ENCODE data around the gene ACADVL.

Gene ACADVL

DNA sequence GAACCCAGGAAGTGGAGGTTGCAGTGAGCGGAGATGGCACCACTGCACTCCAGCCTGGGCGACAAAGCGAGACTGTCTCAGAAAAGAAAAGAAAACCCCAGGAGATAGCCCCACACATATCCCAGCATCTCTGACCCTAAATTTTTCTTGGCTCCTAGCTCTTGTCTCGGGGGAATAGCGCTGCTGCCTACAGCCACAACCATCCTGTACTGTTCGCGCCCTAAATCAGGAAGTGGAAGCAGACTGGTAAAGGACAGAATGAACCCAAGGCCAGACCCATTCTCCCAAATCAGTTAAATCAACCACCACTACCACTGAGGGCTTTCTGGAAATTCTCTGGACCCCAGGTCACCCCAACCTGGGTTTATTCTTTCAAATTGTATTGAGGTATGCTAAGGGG is 30.1 kb downstream of the ACADVL start:
- FAIRE-seq (no peak), DNase-seq (ENCODE audit: insufficient read length, low spot score) (no peak)
- TF ChIP-seq POLR2A (IDR thresholded peaks at IDR 0.05; ENCODE audit: low read depth, low read length) (no peak), SPI1 (IDR thresholded peaks at IDR 0.05; ENCODE audit: low read depth, low read length) (peak; percentile 72)

DNA sequence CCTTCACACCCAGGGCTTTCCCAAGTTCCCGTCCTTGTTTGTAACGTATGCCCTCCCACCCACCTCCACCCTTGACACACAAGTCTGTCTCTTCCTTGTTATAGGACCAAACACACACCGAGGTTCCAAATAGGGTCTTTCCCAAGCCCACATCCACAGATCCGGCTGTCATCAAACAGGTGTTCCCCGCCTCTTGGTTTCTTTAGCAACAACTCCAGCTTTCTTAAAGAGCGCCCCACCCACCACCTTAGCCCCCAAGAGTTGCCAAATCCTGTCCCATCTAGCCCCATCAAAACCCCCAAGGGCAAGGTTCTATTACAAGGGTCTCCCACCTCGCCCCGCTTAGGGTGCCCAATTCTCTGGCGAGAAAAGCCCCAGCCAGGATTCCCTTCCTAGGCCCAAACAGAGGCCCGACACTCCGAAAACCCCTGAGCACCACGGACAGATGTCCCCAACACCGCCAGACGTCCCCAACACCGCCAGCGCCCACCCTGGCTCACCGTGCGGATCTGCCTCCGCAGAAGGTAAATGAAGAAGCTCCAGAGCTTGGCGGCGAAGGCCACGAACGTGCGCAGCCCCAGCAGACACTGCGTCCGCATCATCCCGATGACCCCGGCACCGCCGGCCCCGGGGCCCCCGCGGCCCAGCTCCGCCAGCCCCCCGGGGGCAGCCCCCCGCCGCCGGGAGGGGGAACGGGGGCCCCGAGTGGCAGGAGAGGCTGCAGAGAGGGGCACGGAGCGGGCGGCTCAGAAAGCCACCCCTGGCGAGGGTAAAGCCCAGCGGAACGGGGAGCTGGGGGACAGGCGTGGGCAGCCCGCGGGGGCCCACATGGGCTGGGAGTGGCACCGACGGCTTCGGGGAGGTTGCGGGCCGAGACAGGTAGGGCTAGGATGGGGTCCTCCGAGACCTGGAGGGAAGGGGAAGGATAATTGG is 31.2 kb downstream of the ACADVL start:
- DNase-seq (ENCODE audit: insufficient read length, low spot score) (no peak), FAIRE-seq (peak; percentile 83)
- TF ChIP-seq SPI1 (IDR thresholded peaks at IDR 0.05; ENCODE audit: low read depth, low read length) (no peak), POU2F2 (IDR thresholded peaks at IDR 0.05; ENCODE audit: low read depth, low read length) (no peak), TAF1 (IDR thresholded peaks at IDR 0.05; ENCODE audit: low read depth, low read length) (no peak), POLR2AphosphoS5 (IDR thresholded peaks at IDR 0.05; ENCODE audit: low read depth, low read length) (no peak), PAX5 (IDR thresholded peaks at IDR 0.05; ENCODE audit: insufficient read depth, low read length, severe bottlenecking) (no peak), POLR2A (IDR thresholded peaks at IDR 0.05; ENCODE audit: low read depth, low read length) (no peak; the same call in 1 of the 2 replicates)

DNA sequence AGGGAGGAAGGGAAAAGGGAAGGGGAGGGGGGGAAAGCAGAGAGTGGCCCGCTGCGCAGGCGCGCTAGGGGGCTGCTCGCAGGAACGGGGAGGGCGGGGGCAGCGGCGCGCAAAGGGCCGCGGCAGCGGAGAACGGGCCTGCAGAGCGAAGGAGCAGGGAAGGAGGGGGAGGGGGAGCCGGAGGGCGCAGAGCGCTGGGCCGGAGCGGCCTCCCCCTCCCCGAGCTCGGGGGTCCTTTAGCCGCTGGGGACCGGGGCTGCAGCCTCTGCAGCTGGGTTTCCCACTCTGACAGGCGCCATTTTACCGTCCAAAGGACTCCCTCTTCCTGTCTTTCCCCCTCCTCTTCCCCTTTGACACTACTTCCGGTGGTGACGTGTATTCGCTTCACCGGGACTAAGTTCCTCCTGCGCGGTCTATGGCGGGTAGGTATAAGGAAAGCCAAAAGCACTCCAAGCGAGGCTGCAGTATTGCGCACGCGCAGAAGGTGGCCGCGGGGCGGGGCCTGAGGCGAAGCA is 32.0 kb downstream of the ACADVL start, which contains the start of gene CTDNEP1:
CTDNEP1 (minus strand) TSS at position 74 of the 515 bp plus-strand sequence. CDS start 438 bp downstream, outside the sequence.
- FAIRE-seq: peak; percentile 100
- TF ChIP-seq POU2F2 (IDR thresholded peaks at IDR 0.05; ENCODE audit: low read depth, low read length) (no peak), TAF1 (IDR thresholded peaks at IDR 0.05; ENCODE audit: low read depth, low read length) (peak; percentile 85), SPI1 (IDR thresholded peaks at IDR 0.05; ENCODE audit: low read depth, low read length) (peak; percentile 68), POLR2AphosphoS5 (IDR thresholded peaks at IDR 0.05; ENCODE audit: low read depth, low read length) (peak; percentile 58; the same call in 1 of the 2 replicates), POLR2A (IDR thresholded peaks at IDR 0.05; ENCODE audit: low read depth, low read length) (peak; percentile 79), PAX5 (IDR thresholded peaks at IDR 0.05; ENCODE audit: insufficient read depth, low read length, severe bottlenecking) (no peak)
- DNase-seq (ENCODE audit: insufficient read length, low spot score): peak; percentile 95

DNA sequence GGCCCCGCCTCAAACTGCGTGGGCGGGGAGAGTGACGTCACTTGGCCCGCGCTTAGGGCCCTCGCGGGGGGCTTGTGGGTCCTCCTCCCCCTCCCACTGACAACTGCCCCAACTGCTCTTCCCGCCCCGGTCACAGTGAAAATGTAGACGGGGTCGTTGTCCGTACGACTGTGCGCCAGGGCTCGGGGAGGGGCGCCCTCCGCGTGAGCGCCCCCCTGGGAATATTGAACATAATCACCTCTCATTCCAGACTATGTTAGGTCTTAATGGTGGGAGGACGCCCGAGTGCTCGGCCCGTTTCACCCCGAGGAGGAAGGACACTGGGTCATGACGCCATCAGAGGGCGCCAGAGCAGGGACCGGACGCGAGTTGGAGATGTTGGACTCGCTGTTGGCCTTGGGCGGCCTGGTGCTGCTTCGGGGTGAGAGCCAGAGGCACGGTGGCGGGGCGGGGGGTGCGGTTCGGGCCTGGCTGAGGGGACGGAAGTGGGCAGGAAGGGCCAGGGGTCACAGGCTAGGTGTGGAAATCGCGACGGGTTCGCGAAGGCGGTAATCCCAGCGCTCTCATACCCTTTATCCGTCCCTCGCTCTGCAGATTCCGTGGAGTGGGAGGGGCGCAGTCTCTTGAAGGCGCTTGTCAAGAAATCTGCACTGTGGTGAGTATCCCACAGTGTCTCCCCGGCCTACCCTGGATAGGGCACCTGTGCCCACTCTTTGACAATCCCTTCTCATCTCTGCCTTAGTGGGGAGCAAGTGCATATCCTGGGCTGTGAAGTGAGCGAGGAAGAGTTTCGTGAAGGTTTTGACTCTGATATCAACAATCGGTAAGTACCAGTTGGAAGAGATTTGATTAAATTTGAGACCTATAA is 32.7 kb downstream of the ACADVL start, which contains the start of gene ELP5:
ELP5 (plus strand) TSS at position 40 of the 868 bp plus-strand sequence; CDS start at position 376, 336 bp downstream.
- FAIRE-seq (no peak), DNase-seq (ENCODE audit: insufficient read length, low spot score) (peak; percentile 93)
- peak; percentile 83 for TF ChIP-seq TAF1 (IDR thresholded peaks at IDR 0.05; ENCODE audit: low read depth, low read length)
- peak; percentile 65 for TF ChIP-seq POLR2AphosphoS5 (IDR thresholded peaks at IDR 0.05; ENCODE audit: low read depth, low read length)
- peak; percentile 54; the same call in 1 of the 2 replicates for TF ChIP-seq POU2F2 (IDR thresholded peaks at IDR 0.05; ENCODE audit: low read depth, low read length)
- TF ChIP-seq PAX5 (IDR thresholded peaks at IDR 0.05; ENCODE audit: insufficient read depth, low read length, severe bottlenecking): peak; percentile 22
- peak; percentile 91 for TF ChIP-seq POLR2A (IDR thresholded peaks at IDR 0.05; ENCODE audit: low read depth, low read length)
- TF ChIP-seq SPI1 (IDR thresholded peaks at IDR 0.05; ENCODE audit: low read depth, low read length): no peak

DNA sequence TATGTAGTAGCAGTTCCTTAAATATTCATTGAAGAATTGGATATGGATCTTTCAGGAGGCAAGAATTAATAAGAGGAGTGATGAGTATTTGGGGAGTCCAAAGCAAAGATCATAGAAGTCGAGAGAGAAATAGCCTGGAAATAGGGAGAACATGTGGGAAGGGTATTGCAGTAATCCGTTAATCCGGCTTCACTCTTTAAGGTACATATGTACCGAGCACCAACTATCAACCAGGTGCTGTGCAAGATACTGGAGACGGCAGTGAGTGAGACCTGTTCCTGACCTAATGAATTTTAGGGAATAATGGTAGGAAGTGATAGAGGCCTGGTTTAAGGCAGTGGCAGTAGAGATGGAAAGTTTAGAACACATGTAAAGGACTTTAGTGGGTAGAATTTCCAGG is 33.3 kb downstream of the ACADVL start:
- DNase-seq (ENCODE audit: insufficient read length, low spot score): no peak
- TF ChIP-seq POU2F2 (IDR thresholded peaks at IDR 0.05; ENCODE audit: low read depth, low read length) (no peak), TAF1 (IDR thresholded peaks at IDR 0.05; ENCODE audit: low read depth, low read length) (no peak), PAX5 (IDR thresholded peaks at IDR 0.05; ENCODE audit: insufficient read depth, low read length, severe bottlenecking) (no peak), SPI1 (IDR thresholded peaks at IDR 0.05; ENCODE audit: low read depth, low read length) (no peak), POLR2A (IDR thresholded peaks at IDR 0.05; ENCODE audit: low read depth, low read length) (no peak), POLR2AphosphoS5 (IDR thresholded peaks at IDR 0.05; ENCODE audit: low read depth, low read length) (no peak)
- no peak for FAIRE-seq

DNA sequence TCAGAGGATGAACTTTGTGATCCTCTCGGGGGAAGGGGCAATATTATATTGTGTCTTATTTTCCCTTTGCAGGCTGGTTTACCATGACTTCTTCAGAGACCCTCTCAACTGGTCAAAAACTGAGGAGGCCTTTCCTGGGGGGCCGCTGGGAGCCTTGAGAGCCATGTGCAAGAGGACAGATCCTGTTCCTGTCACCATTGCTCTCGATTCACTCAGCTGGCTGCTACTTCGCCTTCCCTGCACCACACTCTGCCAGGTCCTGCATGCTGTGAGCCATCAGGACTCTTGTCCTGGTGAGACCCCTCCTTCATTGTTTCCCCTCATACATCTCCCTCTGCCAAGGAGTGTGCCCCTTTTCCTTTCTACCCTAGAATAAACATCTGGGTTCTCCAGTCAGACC is 34.8 kb downstream of the ACADVL start:
- TF ChIP-seq POLR2AphosphoS5 (IDR thresholded peaks at IDR 0.05; ENCODE audit: low read depth, low read length) (no peak), PAX5 (IDR thresholded peaks at IDR 0.05; ENCODE audit: insufficient read depth, low read length, severe bottlenecking) (no peak), POLR2A (IDR thresholded peaks at IDR 0.05; ENCODE audit: low read depth, low read length) (no peak), POU2F2 (IDR thresholded peaks at IDR 0.05; ENCODE audit: low read depth, low read length) (no peak), TAF1 (IDR thresholded peaks at IDR 0.05; ENCODE audit: low read depth, low read length) (no peak), SPI1 (IDR thresholded peaks at IDR 0.05; ENCODE audit: low read depth, low read length) (no peak)
- FAIRE-seq: no peak

DNA sequence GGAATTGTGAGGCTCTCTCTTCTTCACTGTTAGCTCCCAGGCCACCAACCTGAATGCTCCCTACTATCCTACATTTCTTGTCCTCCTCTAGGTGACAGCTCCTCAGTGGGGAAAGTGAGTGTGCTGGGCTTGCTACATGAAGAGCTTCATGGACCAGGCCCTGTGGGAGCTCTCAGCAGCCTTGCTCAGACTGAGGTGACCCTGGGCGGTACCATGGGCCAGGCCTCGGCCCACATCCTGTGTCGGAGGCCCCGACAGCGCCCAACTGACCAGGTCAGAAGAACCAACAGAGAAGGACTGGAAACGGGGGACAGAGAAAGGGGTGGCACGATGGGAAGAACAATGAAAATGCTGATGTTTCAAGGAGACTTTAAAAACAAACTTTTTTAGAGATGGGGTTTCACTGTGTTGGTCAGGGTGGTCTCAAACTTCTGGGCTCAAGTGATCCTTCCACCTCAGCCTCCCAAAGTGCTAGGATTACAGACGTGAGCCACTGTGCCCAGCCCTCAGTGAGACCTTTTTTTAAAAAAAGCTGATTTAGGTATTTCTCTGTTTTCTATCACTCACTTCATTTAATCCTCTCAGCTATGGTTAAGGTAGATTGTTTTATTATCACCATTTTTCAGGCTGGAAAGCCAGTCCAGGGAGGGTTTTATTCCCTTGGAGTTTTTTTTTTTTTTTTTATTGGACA is 37.2 kb downstream of the ACADVL start:
- TF ChIP-seq SPI1 (IDR thresholded peaks at IDR 0.05; ENCODE audit: low read depth, low read length) (no peak), POLR2AphosphoS5 (IDR thresholded peaks at IDR 0.05; ENCODE audit: low read depth, low read length) (no peak), TAF1 (IDR thresholded peaks at IDR 0.05; ENCODE audit: low read depth, low read length) (no peak), POLR2A (IDR thresholded peaks at IDR 0.05; ENCODE audit: low read depth, low read length) (no peak), PAX5 (IDR thresholded peaks at IDR 0.05; ENCODE audit: insufficient read depth, low read length, severe bottlenecking) (no peak), POU2F2 (IDR thresholded peaks at IDR 0.05; ENCODE audit: low read depth, low read length) (no peak)
- FAIRE-seq (no peak), DNase-seq (ENCODE audit: insufficient read length, low spot score) (no peak)

More for the DNA sequence above, 34.8 kb downstream of the ACADVL start:
- DNase-seq (ENCODE audit: insufficient read length, low spot score): no peak

Data from GM12891 (cell line).